HT1080 (cell line): Measurements from ENCODE around the gene TRABD2B. TPM values are rescaled to one million over a fixed set of nuclear protein-coding genes. Genes with fewer than 3 reads are reported as not detected.
A peak's percentile ranks its signal among the peaks of the same experiment; 100 is the strongest.

Experiments used
- DNase-seq: peaks from one replicate; pipeline ENCODE4 v3.0.0-alpha.2; 2015; ENCODE audit warnings: low read depth
- total RNA-seq: library from RNA; depleted of rRNA; stranded (reverse); fragments of >200 nt; shearing (Covaris generic); gene quantifications from 2 replicates; pipeline ENCODE4 v1.2.3, GENCODE V29; 2014

The TRABD2B gene
- total RNA-seq, 1 experiment from 2014 or later: not detected

DNA sequence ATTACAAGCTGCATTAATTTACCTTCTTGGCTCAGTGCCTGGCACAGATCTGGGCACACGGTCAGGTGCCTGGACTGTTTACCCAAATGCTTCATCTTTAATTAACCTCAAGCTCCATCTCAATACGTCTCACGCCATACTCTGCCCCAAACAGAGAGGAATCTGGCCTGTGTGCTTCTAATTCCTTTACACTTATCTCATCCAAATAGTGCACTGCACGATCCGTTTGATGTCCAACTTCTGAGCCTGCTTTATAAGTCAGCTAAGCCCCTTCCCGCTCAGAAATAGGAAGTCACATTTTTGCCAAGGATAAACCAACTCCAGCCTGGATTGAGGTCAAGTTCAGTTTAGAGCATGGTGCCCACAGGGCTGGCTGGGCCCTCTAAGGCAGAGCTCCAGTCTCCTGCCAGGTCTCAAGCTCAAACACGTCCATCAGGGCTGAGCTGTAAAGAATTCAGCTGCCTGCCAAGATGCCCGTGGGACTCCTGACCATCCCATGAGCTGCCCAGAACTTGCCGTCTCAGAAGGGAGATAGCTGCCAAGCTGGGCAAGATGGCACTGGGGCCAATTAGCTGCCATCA lies 233.5 kb downstream of the TRABD2B start:
- DNase-seq: no peak

DNA sequence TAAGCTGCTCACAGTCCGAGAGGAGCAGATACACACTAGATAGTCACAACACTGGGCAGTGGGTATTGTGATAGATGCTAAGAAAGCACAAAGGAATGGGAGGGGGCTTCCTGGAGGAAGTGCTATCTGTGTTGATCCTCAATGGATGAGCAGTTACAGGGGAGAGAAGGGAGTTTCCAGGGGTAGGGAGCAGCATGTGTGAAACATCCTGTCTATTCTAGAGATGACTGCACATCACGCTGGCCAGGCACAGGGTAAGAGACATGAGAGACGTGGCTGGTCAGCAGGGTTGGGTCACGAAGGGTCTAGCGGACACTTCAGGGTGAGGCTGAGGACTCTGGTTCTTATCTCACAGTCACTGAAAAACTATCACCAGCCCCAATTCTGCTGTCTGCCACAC lies 235.2 kb downstream of the TRABD2B start:
- no peak for DNase-seq

DNA sequence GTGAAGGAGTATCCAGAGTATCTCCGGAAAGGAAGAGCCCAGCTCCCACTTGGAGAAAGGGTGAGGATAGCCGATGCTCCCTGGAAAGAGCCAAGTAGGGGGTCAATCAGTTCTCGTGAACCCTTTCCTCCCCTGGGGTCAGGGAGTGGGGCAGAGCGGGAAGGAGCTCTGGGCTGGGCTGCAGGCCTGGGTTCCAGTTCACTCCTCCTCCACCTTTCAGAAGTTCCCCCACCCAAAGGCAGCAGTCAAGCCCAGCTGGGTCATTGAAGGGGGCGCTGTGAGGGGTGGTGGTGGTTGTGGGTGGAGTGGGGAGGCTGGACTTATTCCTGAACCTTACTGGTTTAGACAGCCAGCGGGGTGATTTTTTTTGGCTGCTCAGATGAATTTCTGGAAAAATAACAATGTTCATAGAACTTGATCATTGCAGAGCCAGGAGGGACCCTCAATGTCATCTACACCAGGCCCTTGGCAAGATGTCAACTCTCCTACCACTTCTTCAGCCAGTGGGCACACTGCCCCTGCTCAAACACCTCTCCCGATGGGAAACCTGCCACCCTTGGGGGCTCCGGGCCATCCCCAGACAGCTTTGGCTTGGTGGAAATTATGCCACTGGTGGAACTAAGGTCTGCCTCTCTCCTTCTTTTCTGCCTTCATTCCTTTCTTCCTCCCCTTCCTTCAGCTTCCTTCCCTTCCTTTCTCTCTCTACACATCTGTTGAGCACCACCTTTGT lies 235.8 kb downstream of the TRABD2B start:
- DNase-seq: no peak

DNA sequence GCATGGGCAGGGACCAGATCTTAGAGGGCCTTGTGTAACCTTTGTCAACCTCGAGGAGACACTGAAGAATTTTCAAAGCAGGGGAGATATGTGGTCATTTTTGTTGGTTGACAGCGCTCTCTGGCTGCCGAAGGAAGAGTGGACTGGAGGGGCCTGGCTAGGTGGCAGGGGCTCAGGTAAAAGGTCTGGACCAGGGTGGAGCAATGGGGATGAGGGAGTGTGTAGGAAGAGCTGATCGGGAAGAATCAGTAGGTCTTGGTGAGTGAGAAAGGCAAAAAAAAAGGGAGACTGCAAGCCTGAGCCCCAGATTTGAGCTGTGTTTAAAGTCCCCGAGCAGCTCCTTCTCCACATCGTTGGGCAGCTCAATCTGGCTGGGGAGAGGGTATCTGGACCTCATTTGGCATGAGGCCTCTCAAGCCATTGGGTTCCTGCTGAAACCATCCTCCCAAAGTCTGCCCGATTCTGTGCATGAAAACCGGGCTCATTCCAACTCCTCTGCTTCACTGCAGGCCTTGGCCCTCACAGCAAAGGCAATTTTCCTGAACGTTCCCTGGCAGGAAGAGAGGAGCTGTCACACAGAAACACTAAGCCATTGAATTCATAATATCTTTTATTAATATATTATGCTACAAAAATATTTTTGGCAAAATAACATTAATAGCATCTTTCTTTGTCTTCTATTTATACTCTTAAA lies 237.1 kb downstream of the TRABD2B start:
- no peak for DNase-seq

DNA sequence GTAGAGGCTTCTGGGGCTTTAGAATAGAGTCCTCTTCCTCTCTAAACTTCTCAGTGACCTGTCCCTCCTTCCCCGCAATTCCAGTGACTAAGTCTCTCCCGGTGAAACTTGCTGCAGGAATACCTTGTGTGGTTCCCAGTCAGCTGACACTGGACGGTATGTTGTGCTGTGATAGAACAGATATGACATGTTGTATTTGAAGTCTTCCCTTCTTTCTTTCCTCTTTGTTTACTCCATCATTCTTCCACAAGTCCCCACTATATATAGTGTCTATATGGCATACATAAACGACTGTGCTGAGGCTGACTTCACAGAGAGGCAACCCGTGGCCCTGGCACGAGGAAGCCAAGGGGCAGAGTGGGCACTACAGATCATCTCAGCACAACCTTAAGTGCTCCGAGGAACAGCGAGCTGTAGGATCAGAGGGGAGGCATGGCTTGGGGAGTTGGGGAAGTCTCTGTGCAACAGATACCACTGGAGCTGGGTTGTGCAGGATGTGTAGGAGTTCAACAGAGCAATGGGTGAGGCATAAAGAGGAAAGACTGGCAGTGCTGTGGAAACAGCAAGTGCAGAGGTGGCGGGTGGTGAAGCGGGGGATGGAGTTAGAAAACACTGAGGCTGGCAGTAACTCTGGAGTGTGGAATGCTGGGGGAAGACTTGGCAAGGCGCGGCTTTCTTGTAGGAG lies 237.8 kb downstream of the TRABD2B start:
- no peak for DNase-seq

DNA sequence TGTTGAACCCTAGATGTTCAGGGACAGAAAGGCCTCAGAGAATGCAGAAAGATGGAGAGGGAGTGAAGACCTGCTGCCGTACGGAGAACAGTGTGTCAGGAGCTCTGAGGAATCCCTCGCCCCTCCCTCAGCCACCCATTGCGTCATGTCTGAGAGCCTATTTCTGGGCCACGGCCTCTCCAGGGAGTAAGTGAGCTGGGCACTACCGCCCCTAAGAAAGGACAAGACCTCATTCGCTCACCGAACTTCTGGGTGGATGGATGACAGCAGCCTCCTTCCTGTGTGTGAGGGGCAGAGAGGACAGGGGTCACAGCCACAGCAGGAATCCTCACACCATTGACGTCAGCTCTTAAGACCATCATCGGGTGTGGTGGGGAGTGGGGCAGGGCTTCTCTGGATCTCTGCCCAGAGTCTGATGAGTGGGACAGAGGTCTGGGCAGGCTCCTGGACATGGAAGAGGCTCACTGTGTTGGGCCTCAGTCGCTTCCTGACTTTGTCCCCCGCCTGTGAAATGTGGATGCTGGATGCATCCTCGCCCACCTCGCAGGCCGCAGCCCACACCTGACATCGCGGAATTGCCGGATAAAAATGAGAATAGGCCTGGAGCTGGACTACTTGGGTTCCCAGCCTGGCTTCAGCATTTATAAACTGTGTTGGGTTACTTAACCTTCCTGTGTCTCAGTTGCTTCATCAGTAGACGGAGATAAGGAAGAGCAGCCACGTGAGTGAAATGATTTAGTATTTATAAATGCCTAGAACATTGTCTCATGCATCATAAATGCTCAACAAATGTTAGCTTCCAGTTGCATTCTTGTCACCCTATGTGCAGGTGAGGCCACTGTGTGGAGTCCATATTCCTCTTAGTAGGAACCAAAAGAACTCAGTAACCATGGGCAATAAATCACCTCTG lies 238.6 kb downstream of the TRABD2B start:
- peak; percentile 75 for DNase-seq

DNA sequence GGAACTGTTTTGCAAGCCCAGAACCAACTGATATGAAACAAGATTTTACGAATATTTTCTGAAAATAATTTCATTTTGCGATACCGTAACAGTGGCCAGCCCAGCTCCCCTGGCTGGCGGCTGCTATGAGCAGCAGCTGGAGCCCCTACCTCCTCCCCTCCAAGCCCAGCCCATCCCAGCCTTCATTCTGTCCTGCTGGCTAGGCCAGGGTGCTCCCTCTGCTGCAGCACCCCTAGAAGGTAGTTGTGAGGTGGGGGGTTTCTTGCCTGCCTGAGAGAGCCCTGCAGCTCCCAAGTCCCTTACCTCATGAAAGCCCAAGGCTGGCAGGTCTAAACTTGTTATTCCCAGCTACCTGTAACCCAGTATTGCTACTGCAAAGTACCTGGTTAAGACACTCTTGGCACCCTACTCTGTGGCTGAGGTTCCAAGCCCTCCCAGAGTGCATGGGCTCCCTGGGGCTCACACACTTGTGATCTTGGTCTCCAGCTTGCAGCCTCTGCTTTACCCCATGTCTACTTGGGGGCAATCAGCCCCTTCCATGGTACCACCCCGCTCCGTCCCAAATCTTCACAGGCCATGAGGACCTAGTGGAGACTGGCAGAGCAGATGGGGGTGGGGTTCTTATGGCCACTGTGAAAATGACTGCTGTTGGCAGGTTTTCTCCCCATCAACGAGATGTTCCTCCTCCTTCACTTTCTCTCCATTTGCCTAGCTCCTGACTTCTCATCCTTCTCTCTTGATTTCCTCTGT lies 239.8 kb downstream of the TRABD2B start:
- DNase-seq: no peak

DNA sequence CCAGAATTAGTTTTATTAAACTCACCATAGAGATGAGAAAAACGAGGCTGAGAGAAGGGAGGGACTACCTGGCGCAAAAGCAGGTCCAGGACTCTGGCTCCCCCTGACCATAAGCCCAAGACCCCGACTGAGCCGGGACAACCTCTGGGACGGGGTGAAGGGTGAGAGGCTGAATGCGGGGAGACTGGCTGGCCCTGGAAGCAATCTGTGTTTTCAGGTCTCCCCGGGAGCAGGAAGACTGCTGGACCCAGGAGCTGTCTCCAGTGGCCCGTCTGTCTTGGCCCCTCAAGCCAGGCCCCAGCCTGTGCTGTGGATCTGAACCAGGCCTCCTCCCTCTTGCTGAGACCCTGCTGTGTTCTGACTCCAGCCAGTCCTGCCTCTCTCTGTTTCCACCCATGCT lies 240.8 kb downstream of the TRABD2B start:
- DNase-seq: no peak

DNA sequence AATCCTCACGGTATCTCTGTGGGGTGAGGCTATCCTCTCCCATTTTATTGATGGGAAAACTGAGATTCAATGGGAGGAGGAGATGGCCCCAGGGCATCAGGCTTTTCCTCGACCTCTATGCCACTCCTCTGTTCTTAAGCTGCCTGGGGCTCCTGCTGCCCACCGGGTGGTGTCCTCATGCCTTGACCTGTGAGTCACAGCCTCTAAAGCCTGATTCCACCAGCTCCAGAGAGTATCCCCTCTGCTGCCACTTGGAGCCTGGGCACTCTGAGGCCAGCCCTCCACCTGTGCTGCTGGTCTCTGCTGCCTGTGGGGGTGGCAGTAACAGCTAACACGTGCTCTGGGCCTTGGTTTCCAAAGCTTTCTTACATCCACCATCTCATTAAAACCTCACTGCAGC lies 241.2 kb downstream of the TRABD2B start:
- DNase-seq: no peak

DNA sequence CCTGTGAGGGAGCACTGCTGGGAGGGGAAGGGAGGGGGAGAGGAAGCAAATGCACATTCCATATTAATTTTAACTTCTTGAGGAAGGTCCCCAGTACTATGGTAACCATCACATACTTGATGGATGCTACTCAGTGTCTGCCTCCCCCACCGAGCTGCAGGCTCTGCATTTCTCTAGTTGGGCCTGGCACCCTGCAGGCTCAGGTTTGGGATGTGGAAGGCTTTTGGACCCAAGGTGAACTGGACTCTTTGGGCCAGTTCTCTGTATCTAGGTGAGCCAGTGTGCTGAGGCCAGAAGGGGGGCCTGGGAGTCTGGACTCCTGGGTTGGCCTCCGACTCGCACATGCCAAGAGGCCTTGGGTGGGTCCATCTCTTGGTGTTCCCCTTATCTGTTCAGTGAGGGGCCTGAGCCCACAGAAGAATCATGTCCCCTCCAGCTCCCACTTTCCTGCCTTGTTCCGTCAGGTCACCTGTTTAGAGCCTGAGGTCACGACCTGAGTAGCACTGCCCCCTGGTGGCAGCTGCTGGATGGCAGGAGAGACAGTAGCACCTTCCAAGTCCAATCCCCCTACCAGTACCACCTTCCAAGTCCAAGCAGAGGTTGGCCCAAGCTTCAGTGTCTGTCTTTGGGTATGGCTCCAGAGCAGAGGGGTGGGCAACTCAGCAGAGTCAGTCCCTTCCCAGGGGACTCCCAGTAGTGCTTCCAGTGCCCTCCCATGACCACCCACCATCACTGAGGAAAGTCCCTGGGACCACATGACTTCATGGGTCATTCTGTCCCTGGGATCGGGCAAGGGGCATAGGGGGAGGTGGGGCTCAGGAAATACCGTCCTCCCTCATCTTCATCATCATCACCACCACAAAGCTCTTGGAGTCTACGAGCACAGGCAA lies 241.8 kb downstream of the TRABD2B start:
- no peak for DNase-seq

DNA sequence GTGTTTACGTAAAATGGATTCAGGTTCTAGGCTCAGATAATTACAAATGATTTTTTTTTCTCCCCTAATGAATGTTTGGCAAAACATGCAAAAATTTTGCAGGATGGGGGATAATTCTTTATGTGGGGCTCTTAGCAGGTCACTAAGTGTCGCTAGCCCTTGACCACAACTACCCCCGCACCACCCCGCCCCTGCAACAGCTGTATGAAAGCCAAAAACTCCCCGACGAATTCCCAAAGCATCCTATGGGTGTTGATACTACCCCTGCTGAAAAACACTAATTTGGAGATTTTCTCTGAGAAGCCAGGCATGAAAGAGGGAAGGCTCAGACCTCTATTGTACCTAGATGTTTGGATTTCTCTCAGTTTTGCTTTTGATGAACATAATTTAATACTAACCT lies 243.0 kb downstream of the TRABD2B start:
- DNase-seq: no peak

DNA sequence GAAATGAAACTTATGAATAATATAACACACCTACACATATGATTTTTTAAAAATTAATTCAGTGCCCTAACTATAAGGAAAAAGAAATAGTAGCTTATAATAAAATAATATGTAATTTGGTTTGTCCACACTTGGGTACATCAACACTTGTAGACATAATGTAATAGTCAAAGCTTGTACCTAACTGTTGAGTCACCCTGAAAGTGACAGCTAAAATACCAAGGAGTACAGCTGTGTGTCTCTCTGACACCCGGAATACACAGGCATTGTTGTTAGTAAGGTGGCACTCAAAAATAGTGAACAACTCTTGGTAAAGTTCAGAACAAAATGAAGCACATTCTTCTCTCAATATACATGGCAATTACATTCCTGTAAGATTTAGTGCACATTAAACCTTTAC lies 243.4 kb downstream of the TRABD2B start:
- DNase-seq: no peak

DNA sequence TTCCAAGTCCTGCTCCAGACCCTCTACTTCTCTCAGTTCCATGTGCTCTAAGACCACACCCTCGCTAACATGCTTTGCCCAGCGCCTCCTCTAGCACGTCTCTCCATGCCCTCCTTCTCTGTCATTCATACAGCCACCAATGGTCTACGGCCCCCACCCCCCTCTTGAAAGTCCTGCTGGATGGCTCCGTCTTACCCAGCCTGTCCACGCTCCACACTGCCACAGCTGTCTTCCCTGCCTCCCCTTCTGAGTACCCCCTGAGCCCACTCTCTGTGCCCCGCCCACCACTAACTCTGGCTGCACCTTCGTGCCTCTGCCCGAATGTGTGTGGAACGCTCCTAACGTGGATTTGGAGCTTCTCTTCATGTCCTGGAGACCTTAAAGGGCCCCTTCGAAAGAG lies 244.6 kb downstream of the TRABD2B start:
- DNase-seq: no peak

DNA sequence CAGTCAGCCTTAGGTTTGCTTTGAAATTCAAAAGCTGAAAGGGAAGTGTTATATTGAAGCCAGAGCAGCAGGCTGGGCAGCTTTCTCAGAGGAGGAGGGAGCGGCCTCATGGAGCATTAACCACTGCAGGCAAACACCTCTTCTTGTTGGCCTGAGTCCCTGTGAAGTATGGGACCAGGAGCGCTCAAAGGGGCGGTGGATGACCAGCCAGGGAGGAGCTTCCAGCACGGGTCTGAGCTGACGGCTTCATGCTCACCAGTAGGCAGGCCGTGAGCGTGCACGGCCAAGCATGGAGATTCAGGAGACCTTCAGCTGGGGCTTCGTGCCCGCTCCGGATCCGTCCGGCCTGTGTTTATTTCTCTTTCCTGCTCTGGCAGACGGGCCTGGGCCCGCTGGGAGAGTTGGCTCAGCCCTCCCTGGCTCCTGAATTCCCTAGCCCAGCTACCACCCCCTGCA lies 245.2 kb downstream of the TRABD2B start:
- no peak for DNase-seq

DNA sequence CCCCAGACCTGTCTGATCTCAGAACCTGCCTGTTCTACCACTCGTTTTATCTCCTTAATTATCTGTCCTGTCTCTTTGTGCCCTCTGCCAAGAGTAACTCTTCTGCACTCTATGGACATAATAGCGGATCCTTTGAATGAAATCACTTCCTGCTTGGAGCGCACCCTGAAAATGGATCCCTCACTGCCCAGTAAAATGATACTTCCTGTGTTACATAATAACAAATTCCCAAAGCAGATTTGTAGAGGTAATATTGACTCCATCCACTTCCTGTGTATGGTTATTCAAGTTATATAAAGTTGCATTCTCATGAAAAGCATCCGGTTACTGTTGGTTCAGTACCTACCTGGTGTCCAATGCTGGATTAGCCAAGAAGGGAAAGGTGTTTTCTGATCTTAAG lies 246.0 kb downstream of the TRABD2B start:
- peak; percentile 53 for DNase-seq

DNA sequence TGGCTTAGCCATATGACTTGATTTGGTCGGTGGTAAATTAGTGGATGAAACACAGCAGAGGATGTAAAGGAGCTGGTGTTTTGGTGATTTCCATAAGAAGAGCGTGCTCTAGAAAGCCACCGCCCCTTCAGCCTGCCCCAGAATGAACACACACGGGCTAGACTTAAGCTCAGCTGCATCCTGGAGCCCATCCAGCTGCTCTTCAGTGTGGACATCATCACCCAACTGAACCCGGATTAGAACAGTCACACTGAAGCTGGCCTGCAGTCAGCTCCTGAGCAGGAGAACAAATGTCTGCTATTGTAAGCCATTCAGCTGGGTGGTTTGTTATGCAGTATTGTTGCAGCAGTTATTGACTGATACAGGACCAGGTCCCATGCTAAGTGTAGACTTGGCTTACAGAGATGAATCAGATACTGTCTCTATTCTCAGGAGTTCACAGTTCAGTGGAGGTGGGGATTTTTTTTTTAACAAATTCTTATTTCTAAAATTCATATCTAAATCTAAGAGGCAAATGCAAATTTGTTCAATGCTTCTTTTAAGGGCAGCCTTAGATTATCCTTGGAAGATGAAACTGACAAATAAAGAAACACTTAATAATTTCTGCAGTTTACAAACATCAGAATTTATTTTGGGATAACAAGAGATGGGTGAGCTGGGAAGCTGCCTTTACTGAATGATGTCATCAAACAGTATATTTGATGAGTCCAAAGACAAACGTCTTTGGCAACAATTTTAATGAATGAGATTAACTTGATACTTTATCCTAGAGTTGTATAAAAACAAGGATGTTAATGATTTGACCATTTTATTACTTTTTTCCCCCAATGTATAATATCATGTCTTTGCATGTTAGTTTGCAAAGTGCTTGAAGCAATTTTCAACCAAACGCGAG lies 251.2 kb downstream of the TRABD2B start:
- no peak for DNase-seq

DNA sequence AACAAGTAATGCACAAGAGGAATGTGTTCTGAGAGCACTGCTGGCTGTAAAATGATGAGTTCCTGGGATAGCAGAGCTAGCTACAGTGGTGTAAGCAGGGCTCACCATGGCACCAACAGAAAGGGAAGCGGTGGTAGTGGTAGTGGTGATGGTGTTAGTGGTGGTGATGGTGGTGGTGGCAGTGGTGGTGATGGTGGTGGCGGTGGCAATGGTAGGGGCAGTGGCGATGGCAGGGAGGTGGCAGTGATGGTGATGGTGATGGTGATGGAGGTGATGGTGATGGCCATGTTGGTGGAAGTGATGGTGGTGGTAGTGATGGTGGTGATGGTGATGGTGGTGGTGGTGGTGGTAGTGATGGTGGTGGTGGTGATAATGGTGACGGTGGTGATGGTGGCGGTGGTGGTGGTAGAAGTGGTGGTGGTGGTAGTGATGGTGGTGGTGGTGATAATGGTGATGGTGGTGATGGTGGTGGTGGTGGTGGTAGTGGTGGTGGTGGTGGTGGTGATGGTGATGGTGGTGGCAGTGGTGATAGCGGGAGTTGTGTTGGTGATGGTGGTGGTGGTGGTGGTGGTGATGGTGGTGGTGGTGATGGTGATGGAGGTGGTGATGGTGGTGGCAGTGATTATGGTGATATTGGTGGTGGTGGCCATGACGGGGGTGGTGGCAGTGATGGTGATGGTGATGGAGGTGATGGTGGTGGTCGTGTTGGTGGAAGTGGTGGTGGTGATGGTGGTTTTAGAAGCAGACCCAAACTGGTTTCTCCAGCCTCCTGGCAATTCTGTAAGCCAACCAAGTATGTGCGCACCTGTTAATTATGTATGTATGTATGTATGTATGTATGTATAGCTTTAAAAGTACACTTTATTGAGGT lies 254.1 kb downstream of the TRABD2B start:
- no peak for DNase-seq
